ENCODE measurements around the gene MIEF2.

MIEF2 gene

GRCh38 chr17:18270046-18270931 is 9.8 kb downstream of the MIEF2 start:
- Histone ChIP-seq H3K36me3 (peaks cover 55% of the 10 kb centered on the region), H3K4me3 (ENCODE audit: low read depth, low read length) (no peak overlapping the region), H3K9me3 (ENCODE audit: severe bottlenecking) (no peaks in the 10 kb centered on the region), H3K27me3 (ENCODE audit: insufficient read depth, low read depth, severe bottlenecking) (no peaks in the 10 kb centered on the region), H3K27ac (no peak overlapping the region)
- DNase-seq = no peak
- TF ChIP-seq, protein P1, sequence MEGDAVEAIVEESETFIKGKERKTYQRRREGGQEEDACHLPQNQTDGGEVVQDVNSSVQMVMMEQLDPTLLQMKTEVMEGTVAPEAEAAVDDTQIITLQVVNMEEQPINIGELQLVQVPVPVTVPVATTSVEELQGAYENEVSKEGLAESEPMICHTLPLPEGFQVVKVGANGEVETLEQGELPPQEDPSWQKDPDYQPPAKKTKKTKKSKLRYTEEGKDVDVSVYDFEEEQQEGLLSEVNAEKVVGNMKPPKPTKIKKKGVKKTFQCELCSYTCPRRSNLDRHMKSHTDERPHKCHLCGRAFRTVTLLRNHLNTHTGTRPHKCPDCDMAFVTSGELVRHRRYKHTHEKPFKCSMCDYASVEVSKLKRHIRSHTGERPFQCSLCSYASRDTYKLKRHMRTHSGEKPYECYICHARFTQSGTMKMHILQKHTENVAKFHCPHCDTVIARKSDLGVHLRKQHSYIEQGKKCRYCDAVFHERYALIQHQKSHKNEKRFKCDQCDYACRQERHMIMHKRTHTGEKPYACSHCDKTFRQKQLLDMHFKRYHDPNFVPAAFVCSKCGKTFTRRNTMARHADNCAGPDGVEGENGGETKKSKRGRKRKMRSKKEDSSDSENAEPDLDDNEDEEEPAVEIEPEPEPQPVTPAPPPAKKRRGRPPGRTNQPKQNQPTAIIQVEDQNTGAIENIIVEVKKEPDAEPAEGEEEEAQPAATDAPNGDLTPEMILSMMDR (IDR thresholded peaks at IDR 0.05; ENCODE audit: low read depth, low read length) = no peak

GRCh38 chr17:18277076-18277475 is 16.6 kb downstream of the MIEF2 start:
- H3K27me3 ChIP-seq (ENCODE audit: insufficient read depth, low read depth, severe bottlenecking) = no peaks in the 10 kb centered on the region
- H3K4me3 ChIP-seq (ENCODE audit: low read depth, low read length) = no peak overlapping the region
- no peak overlapping the region for H3K27ac ChIP-seq
- no peak for DNase-seq
- TF ChIP-seq, protein P1 (IDR thresholded peaks at IDR 0.05; ENCODE audit: low read depth, low read length) = no peak
- H3K9me3 ChIP-seq (ENCODE audit: severe bottlenecking) = no peaks in the 10 kb centered on the region
- H3K36me3 ChIP-seq = peaks cover 89% of the 10 kb centered on the region

DNA sequence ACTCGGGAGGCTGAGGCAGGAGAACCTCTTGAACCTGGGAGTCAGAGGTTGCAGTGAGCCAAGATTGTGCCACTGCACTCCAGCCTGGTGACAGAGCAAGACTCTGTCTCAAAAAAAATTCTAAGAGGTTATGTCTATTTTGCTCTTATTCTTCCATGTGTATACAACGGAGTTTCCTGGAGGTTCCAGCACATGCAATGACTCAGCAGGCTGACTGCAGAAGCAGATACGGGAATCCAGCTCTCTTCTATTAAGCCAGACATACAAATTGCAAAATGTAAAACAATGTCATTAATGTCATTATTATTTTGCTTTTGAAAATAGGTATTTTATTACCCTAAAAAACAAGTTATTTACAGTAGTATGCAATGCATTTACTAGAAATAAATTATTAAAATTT is 18.4 kb downstream of the MIEF2 start:
- TF ChIP-seq, protein P1 (IDR thresholded peaks at IDR 0.05; ENCODE audit: low read depth, low read length) = no peak
- Histone ChIP-seq H3K27ac (no peak overlapping the region), H3K9me3 (ENCODE audit: severe bottlenecking) (no peaks in the 10 kb centered on the region), H3K4me3 (ENCODE audit: low read depth, low read length) (no peak overlapping the region), H3K27me3 (ENCODE audit: insufficient read depth, low read depth, severe bottlenecking) (no peaks in the 10 kb centered on the region), H3K36me3 (peaks cover 89% of the 10 kb centered on the region)
- no peak for DNase-seq

DNA sequence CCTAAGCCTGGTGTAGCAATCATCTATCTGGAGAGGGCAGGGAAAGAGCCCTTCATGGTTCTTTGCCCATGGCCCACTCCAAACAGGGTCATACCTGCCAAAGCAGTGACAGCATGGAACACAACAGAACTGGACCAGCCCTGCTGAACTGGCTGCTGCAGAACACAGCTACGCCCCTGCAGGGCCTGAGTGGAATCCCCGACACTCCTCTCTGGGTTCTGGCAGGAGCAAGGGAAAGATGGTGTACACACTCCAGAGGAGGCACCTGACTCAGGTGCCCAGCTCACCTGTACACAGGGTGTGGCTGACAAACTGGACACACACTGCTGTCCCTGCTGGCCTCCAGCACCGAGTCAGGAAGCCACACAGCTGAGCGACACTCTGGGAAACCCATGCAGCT is 19.8 kb downstream of the MIEF2 start:
- H3K27ac ChIP-seq = no peak overlapping the region
- TF ChIP-seq, protein P1 (IDR thresholded peaks at IDR 0.05; ENCODE audit: low read depth, low read length) = no peak
- no peak overlapping the region for H3K4me3 ChIP-seq (ENCODE audit: low read depth, low read length)
- DNase-seq = no peak
- H3K27me3 ChIP-seq (ENCODE audit: insufficient read depth, low read depth, severe bottlenecking) = no peaks in the 10 kb centered on the region
- H3K9me3 ChIP-seq (ENCODE audit: severe bottlenecking) = no peaks in the 10 kb centered on the region
- H3K36me3 ChIP-seq = peaks cover 92% of the 10 kb centered on the region

DNA sequence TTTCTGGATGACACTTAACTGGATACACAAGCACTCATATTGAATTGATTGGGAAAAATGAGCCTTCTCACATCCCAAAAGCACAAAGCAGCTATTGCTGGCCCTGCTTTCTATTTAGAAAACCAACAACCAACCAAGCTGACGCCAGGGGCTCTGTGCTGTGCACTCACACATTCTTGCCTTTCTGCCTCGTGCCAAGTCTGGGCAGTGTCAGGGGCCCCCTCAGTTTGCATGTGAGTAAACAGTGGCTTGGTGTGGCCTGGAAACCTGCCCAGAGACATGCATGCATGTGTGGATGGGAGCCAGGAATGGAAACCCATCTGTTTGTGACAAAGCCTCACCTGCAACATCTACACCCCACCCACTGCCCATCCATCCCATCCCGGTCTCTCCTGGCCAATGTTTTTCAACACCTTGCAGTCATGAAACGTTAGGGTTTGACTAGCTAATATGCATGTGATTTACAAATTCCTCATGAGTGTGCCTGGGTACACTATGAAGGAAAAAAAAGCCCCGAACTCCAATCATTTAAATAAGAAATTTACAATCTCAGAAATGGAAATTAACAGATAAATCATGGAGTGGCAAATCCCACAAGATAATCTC is 20.4 kb downstream of the MIEF2 start:
- Histone ChIP-seq H3K4me3 (ENCODE audit: low read depth, low read length) (no peak overlapping the region), H3K9me3 (ENCODE audit: severe bottlenecking) (no peaks in the 10 kb centered on the region), H3K27me3 (ENCODE audit: insufficient read depth, low read depth, severe bottlenecking) (no peaks in the 10 kb centered on the region), H3K36me3 (peaks cover 94% of the 10 kb centered on the region), H3K27ac (no peak overlapping the region; the same call in 1 of the 2 replicates)
- DNase-seq = no peak
- TF ChIP-seq, protein P1 (IDR thresholded peaks at IDR 0.05; ENCODE audit: low read depth, low read length) = no peak

Data from WERI-Rb-1 (cell line).